Osteoblast (primary cell): ENCODE data around the gene TC2N. TPM values are rescaled to one million over a fixed set of nuclear protein-coding genes. Genes with fewer than 3 reads are reported as not detected.
"Not testable (repeated sequence)": the region's sequence is repeated elsewhere in the genome, so short reads cannot be mapped to it uniquely, and the experiment has no call there.

Source experiments
- DNase-seq: peaks from one replicate; pipeline ENCODE4 v3.0.0; 2011; ENCODE audit warnings: low spot score, mixed read lengths; ENCODE audit not compliant: insufficient read length; ENCODE audit errors: missing footprints
- H2AFZ ChIP-seq: 2 replicates; pipeline ENCODE4 v1.6.0; 2011; ENCODE audit warnings: mild to moderate bottlenecking, low read length
- H3K27ac ChIP-seq: 2 replicates; pipeline ENCODE4 v1.5.1; 2011; ENCODE audit warnings: mild to moderate bottlenecking, low read depth, low read length, moderate library complexity
- H3K27me3 ChIP-seq: 2 replicates; pipeline ENCODE4 v1.6.0; 2012; ENCODE audit warnings: mild to moderate bottlenecking, control low read depth, inconsistent platforms, low read length, moderate library complexity; ENCODE audit not compliant: insufficient read depth
- H3K36me3 ChIP-seq: 2 replicates; pipeline ENCODE4 v1.5.1; 2011; ENCODE audit warnings: mild to moderate bottlenecking, low read length, control low read depth, moderate library complexity; ENCODE audit not compliant: insufficient read depth
- H3K4me1 ChIP-seq: 2 replicates; pipeline ENCODE4 v1.5.1; 2011; ENCODE audit warnings: mild to moderate bottlenecking, low read length, control low read depth, moderate library complexity; ENCODE audit not compliant: insufficient read depth
- H3K4me2 ChIP-seq: 2 replicates; pipeline ENCODE4 v1.6.0; 2011; ENCODE audit warnings: mild to moderate bottlenecking, low read length; ENCODE audit not compliant: insufficient read depth
- H3K4me3 ChIP-seq: fragments of 200-600 bp; sonication (generic); 3 replicates; pipeline ENCODE4 v1.5.1; 2012; ENCODE audit warnings: mild to moderate bottlenecking, low read length, inconsistent platforms; ENCODE audit not compliant: insufficient read depth
- H3K79me2 ChIP-seq: 2 replicates; pipeline ENCODE4 v1.6.0; 2012; ENCODE audit warnings: mild to moderate bottlenecking, low read length, control low read depth, inconsistent platforms; ENCODE audit not compliant: insufficient read depth
- H3K9me3 ChIP-seq: 2 replicates; pipeline ENCODE4 v1.5.1; 2011; ENCODE audit warnings: low read depth, low read length, control low read depth
- H4K20me1 ChIP-seq: 2 replicates; pipeline ENCODE4 v1.6.0; 2012; ENCODE audit warnings: mild to moderate bottlenecking, low read length, control low read depth; ENCODE audit not compliant: insufficient read depth
- total RNA-seq: library from RNA; depleted of rRNA; stranded (reverse); fragments of >200 nt; gene quantifications from 2 replicates; pipeline ENCODE4 v1.2.3, GENCODE V29; 2012
- TF ChIP-seq, protein P1 (sequence below): IDR thresholded peaks from 2 replicates; pipeline ENCODE4 v1.5.1; 2011; ENCODE audit warnings: mild to moderate bottlenecking, low read depth, low read length, moderate library complexity; ENCODE audit errors: extremely low read depth

Gene TC2N
- total RNA-seq, 1 donor, result under 0.01 TPM

DNA sequence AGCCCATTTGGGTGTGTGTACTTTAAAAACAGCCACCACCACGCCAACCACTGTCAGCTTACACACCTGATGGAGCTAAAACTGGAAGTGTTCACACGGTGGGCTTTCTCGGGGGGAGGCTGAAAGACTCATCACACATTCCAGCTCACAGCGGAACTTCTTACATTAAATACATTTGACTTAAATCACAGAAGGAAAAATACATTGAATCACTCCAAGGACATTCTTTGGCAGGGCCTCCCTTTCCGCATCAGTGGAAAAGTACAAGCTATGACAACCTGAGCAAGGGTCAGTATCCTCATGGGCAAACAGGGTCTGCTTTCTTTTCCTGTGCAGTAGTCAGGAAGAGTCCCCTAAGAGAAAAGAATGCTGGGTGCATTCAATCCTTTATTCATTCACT is 31.0 kb upstream of the TC2N start:
- TF ChIP-seq, protein P1, sequence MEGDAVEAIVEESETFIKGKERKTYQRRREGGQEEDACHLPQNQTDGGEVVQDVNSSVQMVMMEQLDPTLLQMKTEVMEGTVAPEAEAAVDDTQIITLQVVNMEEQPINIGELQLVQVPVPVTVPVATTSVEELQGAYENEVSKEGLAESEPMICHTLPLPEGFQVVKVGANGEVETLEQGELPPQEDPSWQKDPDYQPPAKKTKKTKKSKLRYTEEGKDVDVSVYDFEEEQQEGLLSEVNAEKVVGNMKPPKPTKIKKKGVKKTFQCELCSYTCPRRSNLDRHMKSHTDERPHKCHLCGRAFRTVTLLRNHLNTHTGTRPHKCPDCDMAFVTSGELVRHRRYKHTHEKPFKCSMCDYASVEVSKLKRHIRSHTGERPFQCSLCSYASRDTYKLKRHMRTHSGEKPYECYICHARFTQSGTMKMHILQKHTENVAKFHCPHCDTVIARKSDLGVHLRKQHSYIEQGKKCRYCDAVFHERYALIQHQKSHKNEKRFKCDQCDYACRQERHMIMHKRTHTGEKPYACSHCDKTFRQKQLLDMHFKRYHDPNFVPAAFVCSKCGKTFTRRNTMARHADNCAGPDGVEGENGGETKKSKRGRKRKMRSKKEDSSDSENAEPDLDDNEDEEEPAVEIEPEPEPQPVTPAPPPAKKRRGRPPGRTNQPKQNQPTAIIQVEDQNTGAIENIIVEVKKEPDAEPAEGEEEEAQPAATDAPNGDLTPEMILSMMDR, result no peak
- Histone ChIP-seq H3K4me3 (no peak overlapping the region), H3K36me3 (no peaks in the 10 kb centered on the region), H3K9me3 (no peaks in the 10 kb centered on the region), H3K4me1 (peaks cover 21% of the 10 kb centered on the region), H4K20me1 (no peaks in the 10 kb centered on the region), H3K79me2 (no peaks in the 10 kb centered on the region), H2AFZ (no peak overlapping the region), H3K27me3 (no peaks in the 10 kb centered on the region), H3K27ac (no peak overlapping the region), H3K4me2 (no peak overlapping the region)
- DNase-seq, result no peak

DNA sequence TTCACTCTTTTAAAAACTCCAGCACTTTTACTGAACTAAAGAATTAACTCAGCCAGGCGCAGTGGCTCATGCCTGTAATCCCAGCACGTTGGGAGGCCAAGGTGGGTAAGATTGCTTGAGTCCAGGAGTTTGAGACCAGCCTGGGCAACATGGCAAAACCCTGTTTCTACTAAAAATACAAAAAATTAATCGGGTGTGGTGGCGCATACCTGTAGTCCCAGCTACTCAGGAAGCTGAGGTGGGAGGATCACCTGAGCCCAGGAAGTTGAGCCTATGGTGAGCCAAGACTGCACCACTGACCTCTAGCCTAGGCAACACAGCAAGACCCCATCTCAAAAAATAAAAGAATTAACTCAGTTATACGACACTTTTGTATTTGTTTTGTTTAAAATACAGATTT is 30.4 kb upstream of the TC2N start:
- H3K9me3 ChIP-seq, H3K79me2 ChIP-seq, H3K27me3 ChIP-seq, H2AFZ ChIP-seq, H4K20me1 ChIP-seq, H3K27ac ChIP-seq, H3K4me3 ChIP-seq, DNase-seq, H3K36me3 ChIP-seq: not testable (repeated sequence)
- Histone ChIP-seq H3K4me1 (peaks cover 20% of the 10 kb centered on the region), H3K4me2 (peak overlapping the region; percentile 41)

DNA sequence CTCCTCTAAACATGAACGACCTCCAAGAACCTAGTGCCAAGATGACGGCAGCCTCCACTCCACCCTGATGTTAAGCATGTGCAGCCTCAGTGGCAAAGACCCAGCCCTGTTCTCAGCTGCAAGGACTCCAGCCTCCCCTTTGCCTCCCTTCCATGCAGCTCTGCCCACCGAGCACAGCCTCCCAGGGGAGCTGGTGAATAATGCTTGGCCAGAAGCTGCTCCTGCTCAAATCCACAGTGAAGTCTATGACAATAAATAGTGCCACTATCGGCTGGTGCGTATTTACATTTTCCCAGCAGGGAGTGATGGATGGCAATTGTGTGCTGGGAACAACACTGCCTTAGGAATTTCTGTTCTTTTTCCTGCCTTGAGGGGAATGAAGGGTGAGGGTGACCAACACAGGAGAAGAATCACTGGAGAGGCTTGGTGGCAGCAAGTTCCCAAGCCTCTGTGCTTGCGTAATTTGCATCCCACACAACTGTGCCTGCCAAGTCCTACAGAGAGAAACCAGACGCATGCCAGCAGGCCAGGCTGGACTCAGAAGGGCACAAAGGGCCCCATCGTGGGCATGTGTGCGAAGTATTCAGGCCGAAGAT is 29.9 kb upstream of the TC2N start:
- H3K27me3 ChIP-seq, result no peaks in the 10 kb centered on the region
- no peaks in the 10 kb centered on the region for H3K9me3 ChIP-seq
- H3K79me2 ChIP-seq, result no peaks in the 10 kb centered on the region
- H3K4me1 ChIP-seq, result peaks cover 17% of the 10 kb centered on the region
- peak overlapping the region; percentile 3 for H3K27ac ChIP-seq
- DNase-seq, result peak; percentile 87
- peaks cover 2% of the 10 kb centered on the region for H4K20me1 ChIP-seq
- H3K4me3 ChIP-seq, result no peak overlapping the region
- no peaks in the 10 kb centered on the region for H3K36me3 ChIP-seq
- H2AFZ ChIP-seq, result no peak overlapping the region
- TF ChIP-seq, protein P1, result no peak
- peak overlapping the region; percentile 41 for H3K4me2 ChIP-seq

DNA sequence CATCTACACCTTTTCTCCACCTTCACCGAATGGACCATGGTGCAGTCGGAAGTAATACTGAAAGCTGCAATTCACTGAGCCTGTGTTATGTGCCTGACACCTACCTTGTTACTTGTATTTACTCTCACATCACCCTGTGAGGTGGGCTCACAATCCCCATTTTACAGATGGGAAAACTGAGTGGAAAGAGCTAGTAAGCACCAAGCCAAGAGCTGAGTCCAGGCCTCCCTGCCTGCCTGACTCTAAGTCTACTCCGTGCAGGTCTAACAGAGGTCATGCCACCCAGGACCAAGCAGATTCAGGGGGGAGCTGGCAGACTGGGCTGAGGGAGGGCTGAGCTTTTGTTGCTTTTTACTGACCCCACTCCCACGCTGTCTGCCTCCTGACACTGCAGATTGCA is 29.1 kb upstream of the TC2N start:
- TF ChIP-seq, protein P1, result no peak
- DNase-seq, result no peak
- no peak overlapping the region for H3K27ac ChIP-seq
- H3K27me3 ChIP-seq, result no peaks in the 10 kb centered on the region
- no peak overlapping the region for H2AFZ ChIP-seq
- H3K79me2 ChIP-seq, result no peaks in the 10 kb centered on the region
- no peaks in the 10 kb centered on the region for H3K9me3 ChIP-seq
- no peaks in the 10 kb centered on the region for H3K36me3 ChIP-seq
- peaks cover 3% of the 10 kb centered on the region for H4K20me1 ChIP-seq
- H3K4me1 ChIP-seq, result peaks cover 21% of the 10 kb centered on the region
- H3K4me2 ChIP-seq, result no peak overlapping the region
- no peak overlapping the region for H3K4me3 ChIP-seq
